HepG2 (cell line): ENCODE measurements around the gene FGD5. TPM values are rescaled to one million over a fixed set of nuclear protein-coding genes. Genes with fewer than 3 reads are reported as not detected.

ENCODE experiments used
- HNF4A ChIP-seq: sonication (generic); formaldehyde crosslinking; IDR thresholded peaks from 2 replicates; pipeline ENCODE4 v1.4.0; 2020; ENCODE audit warnings: missing genetic modification reagents
- HNF4G ChIP-seq, 2 experiments: sonication (generic) in 1 of 2; formaldehyde crosslinking in 1 of 2; IDR thresholded peaks; 2 replicates each; pipeline versions ENCODE4 v1.4.0 to v1.6.1; 2011 to 2020; ENCODE audit warnings: borderline replicate concordance in 2 of 2, low read depth in 2 of 2, mild to moderate bottlenecking in 2 of 2, low read length in 1 of 2, missing genetic modification reagents in 1 of 2, moderate library complexity in 1 of 2
- HOXA3 ChIP-seq: sonication (generic); formaldehyde crosslinking; IDR thresholded peaks from 2 replicates; pipeline ENCODE4 v1.5.0; 2020; ENCODE audit warnings: missing genetic modification reagents
- KAT2B ChIP-seq: fragments of 150-350 bp; IDR thresholded peaks from 2 replicates; pipeline ENCODE4 v1.6.1; 2014; ENCODE audit warnings: low read depth, low read length, borderline replicate concordance
- MAX ChIP-seq: IDR thresholded peaks from 2 replicates; pipeline ENCODE4 v1.6.1; 2012; ENCODE audit warnings: inconsistent platforms
- NONO ChIP-seq, 2 experiments: fragments of 450-650 bp in 1 of 2; sonication (generic) in 1 of 2; formaldehyde crosslinking in 1 of 2; IDR thresholded peaks in 1 of 2; conservative IDR thresholded peaks in 1 of 2; 2 replicates each; pipeline versions ENCODE4 v1.6.1 to v1.8.0; 2017 to 2022; ENCODE audit warnings: mild to moderate bottlenecking in 1 of 2, missing genetic modification reagents in 1 of 2, moderate library complexity in 1 of 2
- PLSCR1 ChIP-seq: sonication (generic); formaldehyde crosslinking; IDR thresholded peaks from 2 replicates; pipeline ENCODE4 v1.5.0; 2020; ENCODE audit warnings: missing genetic modification reagents, mild to moderate bottlenecking, borderline replicate concordance
- POLR2AphosphoS5 ChIP-seq: IDR thresholded peaks from 2 replicates; pipeline ENCODE4 v1.6.1; 2012; ENCODE audit warnings: low read depth, low read length
- RARA ChIP-seq: IDR thresholded peaks from 2 replicates; pipeline ENCODE4 v1.6.1; 2016; ENCODE audit warnings: missing genetic modification reagents, missing compliant biosample characterization
- RBM22 ChIP-seq: fragments of 200-400 bp; formaldehyde crosslinking; optimal IDR thresholded peaks from 2 replicates; pipeline ENCODE3; 2017; ENCODE audit warnings: mild to moderate bottlenecking, low read length, moderate library complexity
- TFE3 ChIP-seq: IDR thresholded peaks from 2 replicates; pipeline ENCODE4 v1.6.1; 2016
- THAP11 ChIP-seq: IDR thresholded peaks from 2 replicates; pipeline ENCODE4 v1.6.1; 2016; ENCODE audit warnings: missing biosample characterization, missing genetic modification reagents
- YY1 ChIP-seq: IDR thresholded peaks from 2 replicates; pipeline ENCODE4 v1.6.1; 2011; ENCODE audit warnings: low read length, low read depth, moderate library complexity, mild to moderate bottlenecking; ENCODE audit not compliant: insufficient read depth, insufficient replicate concordance
- ZBTB40 ChIP-seq, 2 experiments: fragments of 450-650 bp in 1 of 2; sonication (generic) in 1 of 2; formaldehyde crosslinking in 1 of 2; IDR thresholded peaks; 2 replicates each; pipeline versions ENCODE4 v1.6.1 to v1.8.0; 2016 to 2022; ENCODE audit warnings: antibody characterized with exemption in 1 of 2, mild to moderate bottlenecking in 1 of 2, missing genetic modification reagents in 1 of 2
- ZNF350 ChIP-seq: sonication (generic); formaldehyde crosslinking; IDR thresholded peaks from 2 replicates; pipeline ENCODE4 v1.4.0; 2020; ENCODE audit warnings: mild to moderate bottlenecking, low read depth, missing genetic modification reagents, borderline replicate concordance
- ZNF430 ChIP-seq: sonication (generic); formaldehyde crosslinking; IDR thresholded peaks from 2 replicates; pipeline ENCODE4 v1.9.0; 2021; ENCODE audit warnings: mild to moderate bottlenecking, missing genetic modification reagents
- ZNF605 ChIP-seq: sonication (generic); formaldehyde crosslinking; IDR thresholded peaks from 2 replicates; pipeline ENCODE4 v1.8.0; 2022; ENCODE audit warnings: mild to moderate bottlenecking, missing genetic modification reagents
- ZSCAN29 ChIP-seq: sonication (generic); formaldehyde crosslinking; conservative IDR thresholded peaks from 2 replicates; pipeline ENCODE4 v1.4.0; 2020; ENCODE audit warnings: mild to moderate bottlenecking, missing genetic modification reagents
- polyA plus RNA-seq, 8 experiments: library from polyadenylated mRNA; depleted of rRNA in 3 of 8; stranded (reverse) in 7 of 8; unstranded in 1 of 8; fragments of >200 nt; fragmentation: Illumina TruSeq in 4 of 8; extraction: Trizol in 4 of 8; gene quantifications; 2 replicates each; pipeline versions ENCODE4 v1.2.1 to v1.2.3, GENCODE V29; 2011 to 2016; ENCODE audit warnings: low read depth in 4 of 8, missing spikeins in 1 of 8, mixed read lengths in 1 of 8; ENCODE audit not compliant: insufficient read depth in 1 of 8
- total RNA-seq, 5 experiments: library from RNA; depleted of rRNA; stranded (reverse); fragments of >200 nt; fragmentation: Illumina TruSeq; extraction: Trizol; gene quantifications; 2 replicates each; pipeline ENCODE4 v1.2.3, GENCODE V29; 2016; ENCODE audit warnings: low read depth in 1 of 5

Gene FGD5
- total and polyA plus RNA-seq, 2 of the 13 experiments (the other 11 are each of a cell fraction or from before 2014, with no cell fraction given): 0.17 TPM; not detected in 1

GRCh38 chr3:14837878-14838258 lies 19.1 kb downstream of the FGD5 start (continued):
- TF ChIP-seq ZBTB40 (IDR thresholded peaks at IDR 0.05) (no peak), ZBTB40 (CRISPR knock-in tag; IDR thresholded peaks at IDR 0.05) (no peak), YY1 (peak; percentile 55), ZNF430 (CRISPR knock-in tag) (0 out of 2 replicates have a peak, but pooled peaks have one; percentile 29), HNF4G (IDR thresholded peaks at IDR 0.05; ENCODE audit: borderline replicate concordance, low read depth, low read length) (0 out of 2 replicates have a peak, but pooled peaks have one; percentile 14), HNF4G (CRISPR knock-in tag; IDR thresholded peaks at IDR 0.05; ENCODE audit: borderline replicate concordance, low read depth) (no peak), HOXA3 (0 out of 2 replicates have a peak, but pooled peaks have one; percentile 24), RARA (CRISPR knock-in tag) (0 out of 2 replicates have a peak, but pooled peaks have one; percentile 7), PLSCR1 (CRISPR knock-in tag) (no peak), TFE3 (CRISPR knock-in tag) (0 out of 2 replicates have a peak, but pooled peaks have one; percentile 32), POLR2AphosphoS5 (no peak), THAP11 (no peak), ZSCAN29 (CRISPR knock-in tag) (no peak), NONO (IDR thresholded peaks at IDR 0.05) (no peak), NONO (CRISPR knock-in tag; conservative IDR thresholded peaks at IDR 0.05) (no peak), ZNF350 (CRISPR knock-in tag) (no peak), MAX (no peak), KAT2B (no peak), HNF4A (CRISPR knock-in tag) (peak; percentile 74), ZNF605 (CRISPR knock-in tag) (0 out of 2 replicates have a peak, but pooled peaks have one; percentile 22), RBM22 (no peak)
- TF ChIP-seq, all 625 proteins: peak for 10
